SH-SY5Y (cell line): ENCODE data around the gene SLC28A1.

Experiments used
- GATA2 ChIP-seq: IDR thresholded peaks from 2 replicates; pipeline ENCODE4 v1.6.1; 2011; ENCODE audit warnings: mild to moderate bottlenecking, low read depth, low read length
- GATA3 ChIP-seq: IDR thresholded peaks from 2 replicates; pipeline ENCODE4 v1.6.1; 2011; ENCODE audit warnings: low read depth, mild to moderate bottlenecking, low read length, moderate library complexity

DNA sequence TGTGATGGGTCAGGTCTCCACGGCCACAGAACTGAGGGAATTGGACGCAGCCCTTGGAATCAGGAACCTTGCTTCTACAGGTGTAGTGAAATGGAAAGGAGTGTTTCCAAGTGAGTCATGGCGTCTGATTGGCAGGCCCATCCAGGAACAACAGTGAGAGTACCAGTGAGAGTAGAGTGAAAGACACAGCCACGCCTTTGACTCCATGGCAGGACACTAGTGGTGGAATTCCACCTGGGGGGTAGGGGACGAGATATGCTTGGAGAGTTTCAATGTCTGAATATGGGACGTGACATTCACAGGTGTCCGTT, 3.0 kb upstream of the SLC28A1 start:
- no peak for TF ChIP-seq GATA3
- TF ChIP-seq GATA2 = no peak
